BLaER1 treated with 17β-estradiol and CSF1 and Interleukin-3, amounts not matched to agents 10 nM and 100 nM (cell line): ENCODE data around the gene SLC19A1.

ENCODE experiments used
- H3K27ac ChIP-seq, 11 experiments: shearing (Covaris generic); formaldehyde crosslinking; 2 replicates each; pipeline ENCODE4 v1.8.1; 2022
- H3K27me3 ChIP-seq, 11 experiments: shearing (Covaris generic); formaldehyde crosslinking; 2 replicates each; pipeline ENCODE4 v1.8.1; 2022
- H3K36me3 ChIP-seq, 11 experiments: shearing (Covaris generic); formaldehyde crosslinking; 2 replicates each; pipeline ENCODE4 v1.8.1; 2022
- H3K4me1 ChIP-seq, 10 experiments: shearing (Covaris generic); formaldehyde crosslinking; 2 replicates each; pipeline ENCODE4 v1.8.1; 2022
- H3K4me2 ChIP-seq, 11 experiments: shearing (Covaris generic); formaldehyde crosslinking; 2 replicates each; pipeline ENCODE4 v1.8.1; 2022
- H3K4me3 ChIP-seq, 10 experiments: shearing (Covaris generic); formaldehyde crosslinking; 2 replicates each; pipeline ENCODE4 v1.8.1; 2022
- H3K9ac ChIP-seq, 11 experiments: shearing (Covaris generic); formaldehyde crosslinking; 2 replicates each; pipeline ENCODE4 v1.8.1; 2022
- H3K9me3 ChIP-seq, 11 experiments: shearing (Covaris generic); formaldehyde crosslinking; replicated peaks in 1 of 11; 2 replicates each; pipeline ENCODE4 v1.8.1; 2022
- H4K20me1 ChIP-seq, 11 experiments: shearing (Covaris generic); formaldehyde crosslinking; 2 replicates each; pipeline ENCODE4 v1.8.1; 2022
- Cebpa-rat ChIP-seq, 11 experiments: shearing (Covaris generic); IDR thresholded peaks; 2 replicates each; pipeline ENCODE4 v1.8.1; 2022

Gene SLC19A1

DNA sequence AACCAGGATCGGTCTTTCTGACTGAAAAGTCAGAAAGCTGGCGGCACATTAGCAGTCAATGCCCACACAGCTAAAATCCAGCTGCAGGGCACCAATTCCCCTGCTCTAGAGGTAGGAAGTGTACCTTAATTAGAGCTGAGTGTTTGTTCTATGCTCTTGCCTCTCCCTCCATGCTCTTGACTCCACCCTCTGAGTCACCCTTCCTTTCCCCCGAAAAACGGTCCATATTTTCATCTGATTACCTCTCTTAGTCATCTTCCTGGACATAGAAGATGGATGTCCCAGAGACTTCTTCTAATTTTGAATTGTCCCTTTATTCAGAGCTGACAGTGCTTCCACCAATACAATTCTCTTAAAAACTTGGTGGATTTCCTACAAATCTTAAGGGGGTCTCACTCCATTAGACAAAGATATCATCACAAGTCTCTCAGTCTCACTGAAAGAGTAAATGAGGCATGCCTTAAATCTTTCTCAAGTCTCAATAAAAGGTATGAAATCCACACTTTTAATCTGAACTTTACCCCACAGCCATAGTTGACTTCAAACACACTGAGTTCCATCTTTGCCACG, 44.1 kb upstream of the SLC19A1 start:
- H3K4me2 ChIP-seq = no peak overlapping the region
- H3K27ac ChIP-seq = no peak overlapping the region
- H3K4me1 ChIP-seq = peaks cover 0 to 10% (median 4%) of the 10 kb centered on the region in 10 experiments; a peak in 11 of 20 replicates
- H3K27me3 ChIP-seq = no peaks in the 10 kb centered on the region
- no peak overlapping the region for H3K4me3 ChIP-seq
- TF ChIP-seq Cebpa-rat (IDR thresholded peaks at IDR 0.05) = no peak
- H3K9me3 ChIP-seq = peaks cover 72 to 83% (median 77%) of the 10 kb centered on the region in 11 experiments
- H3K36me3 ChIP-seq = no peaks in the 10 kb centered on the region; a peak in 2 of 22 replicates
- no peak overlapping the region for H3K9ac ChIP-seq
- H4K20me1 ChIP-seq = no peaks in the 10 kb centered on the region

DNA sequence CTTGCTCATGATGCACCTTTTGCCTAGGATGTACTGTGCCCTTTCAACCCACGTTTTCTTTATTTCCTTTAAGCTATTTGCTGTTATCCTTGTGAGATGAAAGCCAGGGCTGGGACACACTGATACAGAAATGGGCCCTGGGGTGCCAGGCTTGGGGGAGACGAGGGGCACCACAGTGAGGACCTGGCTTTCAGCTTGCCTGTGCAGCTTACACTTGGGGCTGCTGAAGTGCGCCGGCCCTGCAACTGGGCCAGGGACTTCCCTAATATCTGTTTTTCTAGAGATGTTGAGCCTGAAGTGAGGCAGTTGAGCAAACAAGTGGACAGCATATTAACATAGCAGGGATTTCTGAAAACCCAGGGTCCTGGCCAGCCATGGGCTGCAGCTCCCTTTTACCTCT, 42.5 kb upstream of the SLC19A1 start:
- H3K27me3 ChIP-seq = no peaks in the 10 kb centered on the region
- no peak overlapping the region for H3K4me3 ChIP-seq

DNA sequence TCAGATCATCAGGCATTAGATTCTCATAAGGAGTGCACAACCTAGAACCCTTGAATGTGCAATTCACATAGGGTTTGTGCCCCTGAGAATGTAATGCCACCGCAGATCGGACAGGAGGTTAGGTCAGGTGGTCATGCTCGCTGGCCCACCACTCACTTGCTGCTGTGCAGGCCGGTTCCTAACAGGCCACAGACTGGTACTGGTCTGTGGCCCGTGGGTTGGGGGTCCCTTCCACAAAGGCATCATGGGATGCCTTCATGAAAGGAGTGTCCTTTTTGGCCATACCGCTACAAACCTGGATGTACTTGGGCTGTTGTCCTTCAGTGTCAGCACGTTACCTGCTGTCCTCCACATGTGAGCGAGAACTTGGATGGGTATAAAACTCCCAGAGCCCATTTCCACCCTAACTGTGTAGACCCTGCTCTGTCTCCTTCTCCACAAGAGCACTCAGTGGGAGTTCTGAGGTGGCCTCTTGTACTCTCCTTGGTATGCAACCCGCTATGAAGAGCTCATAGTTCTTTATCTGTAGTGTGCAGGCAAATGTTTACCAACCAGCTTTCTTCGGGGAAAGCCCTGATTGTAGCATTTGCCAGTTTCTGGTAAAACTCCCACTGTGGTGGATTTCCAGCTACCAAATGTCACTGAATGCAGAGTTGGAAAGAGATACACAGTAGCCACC, 41.7 kb upstream of the SLC19A1 start:
- H3K27me3 ChIP-seq = no peaks in the 10 kb centered on the region

More for the DNA sequence above, 42.5 kb upstream of the SLC19A1 start:
- Histone ChIP-seq H3K36me3 (no peaks in the 10 kb centered on the region; a peak in 2 of 22 replicates), H3K4me2 (no peak overlapping the region), H4K20me1 (no peaks in the 10 kb centered on the region), H3K9ac (no peak overlapping the region), H3K27ac (no peak overlapping the region), H3K4me1 (0 out of 20 replicates have a peak, but pooled peaks cover 0 to 4% (median 0%) of the 10 kb centered on the region in 10 experiments), H3K9me3 (peaks cover 70 to 78% (median 72%) of the 10 kb centered on the region in 11 experiments)
- TF ChIP-seq Cebpa-rat (IDR thresholded peaks at IDR 0.05) = no peak

DNA sequence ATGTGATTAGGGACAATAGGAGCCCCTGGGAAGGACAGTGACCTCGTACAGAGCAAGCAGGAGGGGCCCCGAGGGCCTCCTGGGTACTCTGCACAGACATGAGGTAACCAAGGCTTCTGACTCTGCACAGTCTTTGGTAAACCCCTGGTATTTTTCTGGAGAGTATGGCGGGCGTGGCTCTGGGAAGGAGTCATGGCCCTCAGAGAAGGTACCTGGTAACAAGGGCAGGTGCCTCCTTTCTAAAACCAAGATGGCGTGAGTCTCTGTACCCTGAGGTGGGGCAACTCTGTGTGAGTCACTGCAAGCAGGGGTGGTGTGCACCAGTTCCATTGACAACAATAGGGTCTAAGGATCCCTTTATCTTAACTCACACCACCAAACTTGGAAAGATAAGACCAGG, 39.9 kb upstream of the SLC19A1 start:
- H3K4me1 ChIP-seq = peaks cover 0 to 4% (median 0%) of the 10 kb centered on the region in 10 experiments; a peak in 3 of 20 replicates
- TF ChIP-seq Cebpa-rat (IDR thresholded peaks at IDR 0.05) = no peak
- H3K4me2 ChIP-seq = no peak overlapping the region
- H3K4me3 ChIP-seq = no peak overlapping the region
- H3K27ac ChIP-seq = no peak overlapping the region
- peaks cover 44 to 51% (median 46%) of the 10 kb centered on the region in 11 experiments for H3K9me3 ChIP-seq
- H3K9ac ChIP-seq = no peak overlapping the region
- no peaks in the 10 kb centered on the region; a peak in 2 of 22 replicates for H3K36me3 ChIP-seq
- peaks cover 0 to 1% (median 0%) of the 10 kb centered on the region in 11 experiments; a peak in 1 of 22 replicates for H4K20me1 ChIP-seq
- no peaks in the 10 kb centered on the region for H3K27me3 ChIP-seq

More for the DNA sequence above, 41.7 kb upstream of the SLC19A1 start:
- Histone ChIP-seq H4K20me1 (no peaks in the 10 kb centered on the region), H3K9me3 (peaks cover 62 to 69% (median 64%) of the 10 kb centered on the region in 11 experiments), H3K9ac (no peak overlapping the region), H3K4me2 (no peak overlapping the region), H3K4me3 (no peak overlapping the region), H3K4me1 (0 out of 20 replicates have a peak, but pooled peaks cover 0 to 4% (median 0%) of the 10 kb centered on the region in 10 experiments), H3K36me3 (no peaks in the 10 kb centered on the region; a peak in 2 of 22 replicates), H3K27ac (no peak overlapping the region)
- no peak for TF ChIP-seq Cebpa-rat (IDR thresholded peaks at IDR 0.05)

DNA sequence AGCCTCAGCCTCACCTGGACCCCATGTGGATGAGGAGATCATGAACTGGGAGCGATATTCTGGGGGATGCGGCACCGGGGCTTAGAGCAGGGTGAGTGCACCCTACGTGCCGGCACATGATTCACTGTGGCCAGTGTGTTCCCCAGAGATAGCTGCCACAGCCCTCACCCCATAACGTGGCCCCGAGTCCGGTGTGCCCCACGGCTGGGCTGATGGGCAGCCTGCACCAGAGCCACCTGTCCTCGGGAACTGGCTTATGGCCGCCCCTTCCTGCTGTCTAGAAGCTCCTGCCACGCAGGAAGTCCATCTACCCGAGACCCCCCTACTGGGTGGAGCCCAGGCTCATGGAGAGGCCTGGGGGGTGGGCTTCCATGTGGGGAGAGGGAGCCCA, 39.1 kb upstream of the SLC19A1 start:
- no peaks in the 10 kb centered on the region for H3K27me3 ChIP-seq
- peaks cover 0 to 7% (median 0%) of the 10 kb centered on the region in 11 experiments; a peak in 1 of 22 replicates for H4K20me1 ChIP-seq

DNA sequence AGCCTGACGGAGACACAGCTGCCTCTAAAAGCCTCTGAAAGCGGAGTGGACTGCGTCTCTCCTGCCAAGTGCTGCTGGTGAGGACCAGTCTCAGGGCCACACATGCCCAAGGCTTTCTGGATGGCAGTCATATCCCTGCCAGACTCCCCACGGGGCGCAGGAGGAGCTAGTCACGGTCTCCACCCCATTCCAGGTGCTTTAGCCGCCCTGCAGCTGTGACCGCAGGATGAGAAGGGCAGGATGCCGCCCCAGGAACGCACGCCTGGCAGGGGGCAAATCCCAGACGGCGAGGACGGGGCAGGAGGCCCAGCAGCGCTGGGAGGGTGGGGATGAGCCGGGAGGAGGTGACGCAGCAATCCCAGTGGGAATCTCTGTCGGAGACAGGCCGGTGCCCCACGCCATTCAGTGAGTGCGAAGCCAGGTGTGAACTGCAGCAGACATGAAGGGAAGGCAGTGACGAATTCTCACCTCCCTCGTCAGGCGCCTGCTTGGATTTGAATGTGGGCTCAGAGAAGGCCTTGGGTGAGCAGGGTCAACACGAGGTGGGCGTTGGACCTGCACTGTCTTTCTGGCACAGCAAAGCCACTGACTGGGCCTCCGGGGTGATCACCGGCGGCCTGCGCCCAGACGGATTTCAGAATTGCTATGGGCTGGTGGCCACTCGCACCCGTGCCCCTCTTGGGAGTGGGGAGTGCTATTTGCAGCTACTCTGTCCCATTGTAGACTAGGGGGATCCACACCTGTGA, 38.5 kb upstream of the SLC19A1 start:
- no peak overlapping the region for H3K4me2 ChIP-seq
- no peak overlapping the region for H3K4me3 ChIP-seq
- H3K27me3 ChIP-seq = no peaks in the 10 kb centered on the region
- H3K36me3 ChIP-seq = no peaks in the 10 kb centered on the region; a peak in 1 of 22 replicates
- no peak overlapping the region for H3K9ac ChIP-seq
- peaks cover 0 to 18% (median 11%) of the 10 kb centered on the region in 10 experiments; a peak in 15 of 20 replicates for H3K4me1 ChIP-seq
- H3K27ac ChIP-seq = no peak overlapping the region
- no peak for TF ChIP-seq Cebpa-rat (IDR thresholded peaks at IDR 0.05)
- peaks cover 31 to 37% (median 32%) of the 10 kb centered on the region in 11 experiments for H3K9me3 ChIP-seq
- peaks cover 0 to 7% (median 0%) of the 10 kb centered on the region in 11 experiments; a peak in 1 of 22 replicates for H4K20me1 ChIP-seq

More for the DNA sequence above, 39.1 kb upstream of the SLC19A1 start:
- Histone ChIP-seq H3K9ac (no peak overlapping the region), H3K4me3 (no peak overlapping the region), H3K27ac (no peak overlapping the region), H3K36me3 (no peaks in the 10 kb centered on the region; a peak in 2 of 22 replicates), H3K4me1 (peaks cover 0 to 12% (median 6%) of the 10 kb centered on the region in 10 experiments; a peak in 12 of 20 replicates), H3K9me3 (peaks cover 36 to 43% (median 38%) of the 10 kb centered on the region in 11 experiments), H3K4me2 (no peak overlapping the region)
- no peak for TF ChIP-seq Cebpa-rat (IDR thresholded peaks at IDR 0.05)

DNA sequence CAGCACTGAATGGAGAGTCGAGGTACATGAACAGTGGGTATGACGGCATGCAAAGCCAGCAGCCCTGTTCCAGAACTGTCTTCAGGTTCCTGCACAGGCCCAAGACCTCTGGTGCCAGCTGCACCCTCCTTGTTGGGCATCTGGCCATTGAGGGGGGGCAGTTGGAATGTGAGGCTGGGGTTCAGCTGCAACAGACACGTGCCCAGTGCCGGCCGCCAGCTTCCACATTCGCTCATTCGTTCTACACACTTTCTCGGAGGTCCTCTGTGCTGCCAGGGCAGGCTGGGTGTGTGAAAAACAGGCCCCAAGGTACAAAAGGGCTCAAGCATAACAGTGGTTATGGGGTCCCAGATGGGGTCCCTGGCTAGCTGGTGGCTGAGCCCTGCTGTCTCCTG, 37.9 kb upstream of the SLC19A1 start:
- no peak for TF ChIP-seq Cebpa-rat (IDR thresholded peaks at IDR 0.05)
- peaks cover 0 to 7% (median 0%) of the 10 kb centered on the region in 11 experiments; a peak in 1 of 22 replicates for H4K20me1 ChIP-seq
- H3K4me3 ChIP-seq = no peak overlapping the region
- peaks cover 25 to 32% (median 26%) of the 10 kb centered on the region in 11 experiments for H3K9me3 ChIP-seq
- no peak overlapping the region for H3K9ac ChIP-seq
- H3K4me2 ChIP-seq = no peak overlapping the region
- peaks cover 0 to 24% (median 17%) of the 10 kb centered on the region in 10 experiments; a peak in 17 of 20 replicates for H3K4me1 ChIP-seq
- no peaks in the 10 kb centered on the region for H3K27me3 ChIP-seq
- H3K27ac ChIP-seq = no peak overlapping the region
- no peaks in the 10 kb centered on the region; a peak in 1 of 22 replicates for H3K36me3 ChIP-seq

DNA sequence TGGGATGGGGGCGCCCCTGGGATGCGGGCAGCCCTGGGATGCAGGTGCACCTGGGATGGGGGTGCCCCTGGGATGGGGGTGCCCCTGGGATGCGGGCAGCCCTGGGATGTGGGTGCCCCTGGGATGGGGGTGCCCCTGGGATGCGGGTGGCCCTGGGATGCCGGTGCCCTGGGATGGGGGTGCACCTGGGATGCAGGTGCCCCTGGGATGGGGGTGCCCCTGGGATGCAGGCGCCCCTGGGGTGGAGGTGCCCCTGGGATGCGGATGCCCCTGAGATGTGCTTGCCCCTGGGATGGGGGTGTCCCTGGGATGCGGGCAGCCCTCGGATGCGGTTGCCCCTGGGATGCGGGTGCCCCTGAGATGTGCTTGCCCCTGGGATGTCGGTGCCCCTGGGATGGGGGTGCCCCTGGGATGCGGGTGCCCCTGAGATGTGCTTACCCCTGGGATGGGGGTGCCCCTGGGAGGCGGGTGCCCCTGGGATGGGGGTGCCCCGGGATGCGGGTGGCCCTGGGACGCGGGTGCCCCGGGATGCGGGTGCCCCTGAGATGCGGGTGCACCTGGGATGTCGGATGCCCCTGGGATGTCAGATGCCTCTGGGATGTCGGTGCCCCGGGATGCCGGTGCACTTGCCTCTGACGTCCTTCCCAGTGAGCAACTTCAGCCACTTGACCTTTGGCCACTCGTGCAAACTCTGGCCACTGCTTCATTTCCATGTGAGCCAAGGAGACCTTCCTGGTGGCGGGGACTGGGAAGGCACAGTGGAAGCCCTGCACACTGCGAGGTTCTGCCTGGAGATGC, 37.3 kb upstream of the SLC19A1 start:
- peaks cover 19 to 26% (median 20%) of the 10 kb centered on the region in 11 experiments for H3K9me3 ChIP-seq
- H3K9ac ChIP-seq = no peak overlapping the region
- no peak overlapping the region for H3K4me2 ChIP-seq
- TF ChIP-seq Cebpa-rat (IDR thresholded peaks at IDR 0.05) = no peak
- H3K36me3 ChIP-seq = no peaks in the 10 kb centered on the region
- H3K27ac ChIP-seq = no peak overlapping the region
- no peak overlapping the region for H3K4me3 ChIP-seq
- peaks cover 0 to 30% (median 23%) of the 10 kb centered on the region in 10 experiments; a peak in 18 of 20 replicates for H3K4me1 ChIP-seq
- peaks cover 0 to 7% (median 0%) of the 10 kb centered on the region in 11 experiments; a peak in 1 of 22 replicates for H4K20me1 ChIP-seq
- H3K27me3 ChIP-seq = no peaks in the 10 kb centered on the region
